GM18505 (cell line): ENCODE results near the gene CNKSR3.
"Not testable (repeated sequence)": the region's sequence is repeated elsewhere in the genome, so short reads cannot be mapped to it uniquely, and the experiment has no call there.

Experiments
- ATAC-seq: cut with Tn5 transposase; IDR thresholded peaks from one replicate; pipeline ENCODE4 v1.9.1; 2021; ENCODE audit not compliant: unreplicated experiment
- POLR2A ChIP-seq: IDR thresholded peaks from 4 replicates; pipeline ENCODE4 v1.6.1; 2011; ENCODE audit warnings: borderline replicate concordance; ENCODE audit not compliant: insufficient read depth, insufficient read length; ENCODE audit errors: extremely low read depth

CNKSR3 gene

DNA sequence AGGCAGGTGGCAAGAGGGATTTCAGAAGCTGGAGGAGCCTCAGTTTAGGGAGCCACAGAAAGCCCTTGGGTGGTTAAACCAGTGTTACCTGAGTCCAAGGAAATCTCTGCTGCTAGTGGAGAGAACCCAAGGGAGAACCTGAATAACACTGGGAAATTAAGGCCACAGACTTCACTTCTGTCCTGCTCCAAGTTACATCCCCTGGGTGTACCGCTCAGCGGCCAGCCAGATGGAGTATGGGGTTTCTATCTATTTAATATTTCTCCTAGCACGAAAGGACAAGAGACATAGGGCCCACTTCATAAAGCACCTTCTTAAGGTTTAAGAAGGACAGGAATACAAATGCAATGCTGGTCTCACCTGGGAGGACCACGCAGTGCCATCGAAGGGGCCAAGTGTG lies 5.8 kb upstream of the CNKSR3 start:
- no peak for ATAC-seq

DNA sequence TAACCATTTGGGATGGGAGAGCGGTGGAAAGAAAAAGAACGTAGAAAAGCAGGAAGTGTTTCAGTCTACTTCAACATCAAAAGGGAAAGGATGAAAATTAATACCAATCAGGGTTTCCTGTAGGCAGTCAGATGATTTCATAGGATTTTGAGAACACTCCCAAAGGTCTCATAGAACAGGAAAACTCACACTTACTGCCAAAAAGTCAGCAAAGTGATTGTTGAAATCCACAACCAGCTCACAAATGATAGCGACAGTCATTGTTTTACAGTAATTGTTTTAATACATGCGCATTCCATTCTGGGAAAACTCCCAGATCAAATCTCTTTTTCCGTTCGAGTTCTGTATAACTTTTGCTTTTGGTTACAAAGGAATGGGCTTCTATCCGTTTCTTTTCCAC lies 5.3 kb upstream of the CNKSR3 start:
- TF ChIP-seq POLR2A, result no peak

More for the DNA sequence above, 5.8 kb upstream of the CNKSR3 start:
- TF ChIP-seq POLR2A, result no peak

DNA sequence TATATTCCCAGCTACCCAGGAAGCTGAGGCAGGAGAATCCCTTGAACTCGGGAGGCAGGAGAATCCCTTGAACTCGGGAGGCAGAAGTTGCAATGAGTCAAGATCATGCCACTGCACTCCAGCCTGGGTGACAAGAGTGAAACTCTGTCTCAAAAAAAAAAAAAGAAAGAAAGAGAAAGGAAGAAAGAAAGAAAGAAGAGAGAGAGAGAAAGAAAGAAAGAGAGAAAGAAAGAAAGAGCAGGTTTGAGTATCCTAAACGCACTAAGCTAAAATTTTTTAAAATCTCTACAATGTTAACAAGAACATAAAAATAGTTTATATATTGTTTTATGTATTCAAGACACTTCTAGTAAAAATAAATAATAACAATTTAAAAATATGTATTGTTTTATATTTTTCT lies 4.6 kb upstream of the CNKSR3 start:
- ATAC-seq, result not testable (repeated sequence)

More for the DNA sequence above, 5.3 kb upstream of the CNKSR3 start:
- ATAC-seq, result no peak

DNA sequence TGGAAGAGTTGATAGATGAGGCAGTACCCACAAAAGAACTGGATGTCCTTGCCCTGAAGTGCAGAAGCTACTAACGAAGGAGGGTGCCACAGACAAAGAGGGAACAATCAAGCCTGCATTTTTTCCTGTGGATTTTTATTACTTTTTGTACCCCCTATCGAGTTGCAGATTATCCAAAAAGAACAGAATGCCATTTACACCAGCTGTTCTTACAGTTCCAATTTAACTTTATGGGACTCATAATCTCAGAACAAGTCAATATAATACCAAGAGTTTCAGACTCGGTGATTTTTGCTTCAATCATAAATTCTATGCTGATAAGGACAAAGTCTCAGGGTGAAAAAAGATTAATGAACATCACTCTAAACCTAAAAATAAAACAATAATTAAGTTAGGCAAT lies 4.0 kb upstream of the CNKSR3 start:
- no peak for TF ChIP-seq POLR2A

DNA sequence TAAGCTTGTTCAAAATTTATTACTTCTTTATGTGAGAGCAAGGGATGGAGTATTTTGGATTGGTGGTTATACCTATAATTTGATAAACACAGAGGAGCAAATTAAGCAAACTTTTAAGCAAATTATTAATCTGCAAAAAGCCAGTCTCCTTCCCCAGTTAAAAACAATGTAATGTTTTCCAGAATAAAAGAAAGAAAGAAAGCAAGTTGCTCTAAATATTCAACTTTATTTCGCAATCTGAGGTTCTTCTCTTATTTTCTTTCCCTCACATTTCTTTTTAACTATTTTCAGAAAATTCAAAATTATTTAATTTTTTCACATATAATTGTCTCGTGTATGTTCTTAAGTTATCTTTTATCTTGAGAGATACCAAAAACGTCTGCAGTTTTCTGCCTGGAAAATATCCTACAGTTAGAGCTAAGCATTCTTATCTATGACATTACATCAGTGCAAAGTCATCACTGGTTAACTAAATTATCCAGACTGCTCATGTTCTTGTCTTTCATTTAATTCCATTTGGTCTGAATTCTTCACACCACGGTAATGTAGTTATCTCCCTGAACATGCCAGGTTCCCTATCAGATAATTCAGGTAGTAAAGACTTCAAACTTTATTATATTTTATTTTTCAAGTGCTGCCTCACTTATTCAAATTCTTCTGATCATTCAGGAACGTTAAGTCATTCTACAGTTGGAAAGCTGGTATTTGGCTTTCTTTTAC lies 3.3 kb upstream of the CNKSR3 start:
- TF ChIP-seq POLR2A, result no peak
- ATAC-seq, result no peak

More for the DNA sequence above, 4.0 kb upstream of the CNKSR3 start:
- ATAC-seq, result no peak

DNA sequence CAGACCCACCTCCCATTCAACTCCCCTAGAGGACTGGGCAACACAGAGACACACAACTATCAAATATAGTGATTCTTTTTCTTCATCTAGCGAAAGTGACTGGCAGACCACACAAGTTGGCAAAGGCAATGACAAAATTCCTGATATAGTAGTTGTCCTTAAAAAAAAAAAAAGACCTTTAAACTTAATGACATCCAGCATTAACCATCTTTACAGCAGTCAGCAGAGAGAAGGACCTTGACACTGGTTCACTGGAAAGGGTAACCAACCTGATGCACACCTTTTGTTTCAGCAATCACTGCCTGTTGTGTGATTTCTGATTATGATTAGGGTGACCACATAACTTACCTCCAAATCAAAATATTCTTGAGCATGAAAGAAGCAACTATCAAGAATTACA lies 1.7 kb upstream of the CNKSR3 start:
- ATAC-seq, result no peak
- TF ChIP-seq POLR2A, result no peak

DNA sequence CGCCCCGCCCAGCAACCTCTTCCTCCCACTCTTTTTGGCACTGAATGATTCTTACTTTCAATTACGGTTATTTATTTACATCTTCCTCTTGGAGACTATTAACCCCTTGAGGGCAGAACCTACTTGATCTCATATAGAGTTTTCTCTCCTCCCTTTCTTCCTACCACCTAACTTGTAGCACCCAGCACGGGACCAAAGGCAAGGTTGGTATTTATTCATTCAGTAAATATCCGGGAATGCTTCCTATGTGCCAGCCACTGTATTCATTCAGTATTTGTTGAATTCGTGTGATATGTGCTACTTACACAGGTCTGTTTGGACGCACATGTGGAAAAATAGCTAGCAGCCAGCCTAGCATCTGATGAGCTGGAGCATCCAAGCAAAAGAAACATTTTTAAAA lies 1.3 kb upstream of the CNKSR3 start:
- ATAC-seq, result no peak

DNA sequence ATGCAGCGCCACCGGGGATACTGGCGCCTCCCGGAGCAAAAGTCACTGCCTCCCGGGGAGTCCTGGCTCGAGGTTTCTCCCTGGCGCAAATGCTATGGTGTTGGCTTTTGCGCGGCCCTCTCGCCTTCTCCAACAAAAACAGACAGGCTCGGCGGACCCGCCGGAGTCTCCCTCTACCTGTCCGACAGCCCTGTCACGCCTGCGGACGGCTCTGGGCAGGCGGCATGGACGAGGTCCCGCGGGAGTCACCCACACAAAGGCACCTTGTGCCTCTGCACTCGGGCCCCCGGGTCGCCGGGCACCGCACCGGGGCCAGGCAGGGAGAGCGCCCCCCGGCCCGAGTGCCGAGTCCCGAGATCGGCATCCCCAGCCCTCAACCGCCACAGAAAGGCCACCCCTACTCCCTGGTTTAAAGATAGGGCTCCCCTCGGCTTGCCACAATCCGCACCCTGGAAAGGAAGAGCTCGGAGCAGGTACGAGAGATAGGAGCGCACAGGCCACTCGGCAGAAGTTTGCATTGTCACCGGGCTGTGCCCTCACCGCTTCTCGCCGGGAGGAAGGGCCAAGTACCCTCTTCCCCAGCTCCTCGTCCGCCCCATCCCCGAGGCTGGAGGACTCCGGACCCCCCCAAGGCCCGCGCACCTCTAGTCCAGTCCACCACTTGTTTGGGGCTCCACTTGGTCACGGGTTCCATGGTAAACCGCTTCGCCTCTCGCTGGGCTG lies 903 bp downstream of the CNKSR3 start:
- TF ChIP-seq POLR2A, result no peak
- peak; percentile 18 for ATAC-seq

More for the DNA sequence above, 1.3 kb upstream of the CNKSR3 start:
- TF ChIP-seq POLR2A, result no peak

DNA sequence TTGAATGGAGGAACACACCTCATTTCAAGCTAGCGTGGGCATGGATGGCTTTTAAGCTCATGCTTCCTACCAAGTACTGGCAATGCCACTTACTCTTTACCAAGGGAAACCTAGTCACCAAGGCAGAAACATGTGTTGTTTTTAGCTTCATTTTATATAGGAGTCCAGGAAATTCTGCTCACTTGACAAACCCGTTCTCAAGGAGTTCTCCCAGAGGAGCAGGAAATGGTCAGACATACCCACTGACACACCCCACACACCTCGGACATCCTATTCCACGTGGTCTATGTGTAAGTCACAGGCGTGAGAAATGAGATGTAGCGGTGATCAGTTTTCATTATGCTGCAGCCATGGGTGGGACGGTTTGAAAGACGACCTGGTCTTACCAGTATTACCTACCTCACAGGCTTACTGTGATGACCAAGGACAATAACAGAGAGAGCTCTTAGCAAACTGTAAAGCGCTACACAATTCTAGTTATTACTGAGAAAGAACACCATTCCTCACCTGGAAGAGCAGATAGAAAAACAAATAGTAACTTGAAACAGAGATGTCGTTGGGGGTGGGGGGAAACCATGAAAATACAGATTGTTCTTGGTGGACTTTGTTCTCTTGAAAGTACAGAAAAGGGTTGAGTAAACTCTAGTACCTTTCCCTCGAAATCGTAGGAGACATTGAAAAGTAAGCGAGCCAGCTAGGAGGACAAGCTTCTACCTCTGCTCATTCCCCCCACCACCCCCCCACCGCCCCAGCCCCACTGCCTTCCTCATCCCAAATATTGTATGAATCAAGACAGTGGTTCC lies 1.7 kb downstream of the CNKSR3 start:
- TF ChIP-seq POLR2A, result no peak
- no peak for ATAC-seq

DNA sequence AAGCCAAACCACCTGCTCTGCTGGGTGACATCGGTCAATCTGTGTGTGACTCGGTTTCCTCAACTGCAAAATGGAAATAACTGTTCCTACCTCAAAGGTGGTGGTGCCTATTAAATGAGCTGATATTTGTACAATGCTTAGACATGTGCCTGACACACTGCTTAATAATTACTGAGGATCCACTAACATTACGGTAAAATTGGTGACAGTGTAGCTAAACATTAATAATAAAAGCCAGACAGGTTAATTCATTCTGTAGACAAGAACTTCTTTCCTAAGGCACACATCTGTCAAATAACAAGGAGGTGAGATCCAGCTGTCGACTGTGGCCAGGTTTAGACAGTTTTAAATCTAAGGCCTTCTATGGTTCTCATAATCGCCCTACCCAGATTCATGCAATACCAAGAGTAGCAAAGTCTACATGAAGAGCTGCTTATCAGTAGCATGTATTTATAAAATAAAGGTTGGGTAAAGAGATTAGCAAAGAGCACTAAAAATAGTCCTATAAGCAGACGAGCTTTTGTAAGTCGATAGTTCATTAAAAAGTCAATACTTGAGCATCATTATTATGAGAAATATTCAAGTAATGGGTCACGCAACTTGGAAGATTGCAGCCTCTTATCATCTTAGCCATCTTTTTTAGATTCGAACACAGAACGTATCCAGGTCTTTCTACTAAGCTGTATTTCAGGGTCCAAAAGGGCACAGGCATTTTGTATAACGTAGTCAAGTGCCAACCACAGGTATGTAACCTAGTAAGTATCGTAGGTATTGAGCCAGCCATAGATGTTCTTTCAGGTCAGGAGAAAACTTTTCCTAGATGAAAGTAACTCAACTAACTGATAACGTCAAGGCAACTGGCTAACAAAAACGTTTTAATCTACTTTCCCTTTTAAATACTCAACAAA lies 3.2 kb downstream of the CNKSR3 start:
- no peak for TF ChIP-seq POLR2A
- no peak for ATAC-seq

DNA sequence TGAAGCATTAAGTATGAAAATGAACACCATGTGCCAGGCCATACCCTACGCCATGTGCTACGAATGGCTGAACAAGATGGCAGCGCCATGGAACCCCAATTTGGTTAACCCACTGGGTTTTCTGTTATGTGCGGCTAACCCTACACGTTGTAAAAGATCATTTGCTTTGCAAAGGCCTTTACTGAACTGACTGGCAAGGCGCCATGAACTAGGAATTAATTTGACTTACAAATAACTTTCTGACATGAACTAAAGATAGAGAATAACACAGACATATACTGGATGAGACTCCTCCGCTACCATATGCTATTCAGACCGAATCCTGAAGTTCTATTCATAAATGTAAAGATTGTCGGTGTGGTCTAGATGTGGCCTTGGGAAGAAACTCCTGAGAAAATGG lies 3.9 kb downstream of the CNKSR3 start:
- ATAC-seq, result no peak
- no peak for TF ChIP-seq POLR2A

DNA sequence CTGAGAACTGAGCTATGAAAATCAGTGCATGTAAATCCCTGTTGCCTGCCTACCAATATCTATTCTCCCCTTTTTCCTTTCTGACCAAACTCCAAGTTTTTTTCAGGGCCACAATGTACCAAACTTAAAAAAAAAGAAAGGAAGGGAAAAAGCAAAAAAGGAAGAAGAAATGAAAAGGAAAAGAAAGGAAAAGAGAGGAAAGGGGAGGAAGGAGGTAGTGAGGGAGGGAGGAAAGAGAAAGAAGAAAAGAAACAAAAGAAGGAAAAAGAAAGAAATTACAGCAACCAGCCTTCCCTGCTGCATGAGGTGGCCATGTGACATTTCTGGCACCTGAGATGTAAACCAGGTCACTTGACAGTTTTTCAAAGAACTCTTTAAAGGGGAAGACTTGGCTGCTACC lies 4.4 kb downstream of the CNKSR3 start:
- ATAC-seq, result no peak
- no peak for TF ChIP-seq POLR2A
